ENCODE data around the gene BLACAT1. TPM values are rescaled to one million over a fixed set of nuclear protein-coding genes. Genes with fewer than 3 reads are reported as not detected.

The BLACAT1 gene
- total and polyA plus RNA-seq, 2 of the 13 experiments (the other 11 are each of a cell fraction or from before 2014, with no cell fraction given): 1.2 to 2.8 TPM

GRCh38 chr1:205484985-205485967, 29.4 kb upstream of the BLACAT1 start (continued):
- TF ChIP-seq RBM22 (optimal IDR thresholded peaks at IDR 0.05; ENCODE audit: low read length) (no peak), PAXIP1 (CRISPR knock-in tag; conservative IDR thresholded peaks at IDR 0.05) (peak; percentile 84), KLF9 (CRISPR knock-in tag; IDR thresholded peaks at IDR 0.05; ENCODE audit: low read depth) (0 out of 2 replicates have a peak, but pooled peaks have one; percentile 46), NFATC3 (CRISPR knock-in tag; IDR thresholded peaks at IDR 0.05) (no peak), ZNF263 (CRISPR knock-in tag; IDR thresholded peaks at IDR 0.05) (no peak), ZNF569 (CRISPR knock-in tag; IDR thresholded peaks at IDR 0.05; ENCODE audit: borderline replicate concordance) (no peak), TCF7L2 (IDR thresholded peaks at IDR 0.05; ENCODE audit: low read depth, low read length) (no peak), ARNT2 (CRISPR knock-in tag; IDR thresholded peaks at IDR 0.05; ENCODE audit: low read depth) (0 out of 2 replicates have a peak, but pooled peaks have one; percentile 59), ZFP90 (CRISPR knock-in tag; IDR thresholded peaks at IDR 0.05; ENCODE audit: borderline replicate concordance) (no peak), PHF21A (CRISPR knock-in tag; IDR thresholded peaks at IDR 0.05) (peak; percentile 78), ZFP37 (CRISPR knock-in tag; IDR thresholded peaks at IDR 0.05; ENCODE audit: borderline replicate concordance) (no peak), ZNF543 (CRISPR knock-in tag; IDR thresholded peaks at IDR 0.05) (no peak), FOXP4 (CRISPR knock-in tag; IDR thresholded peaks at IDR 0.05) (peak; percentile 91), ZNF629 (CRISPR knock-in tag; conservative IDR thresholded peaks at IDR 0.05) (no peak; the same call in 1 of the 2 replicates), POLR2AphosphoS2 (IDR thresholded peaks at IDR 0.05; ENCODE audit: low read depth, low read length) (no peak), PHB2 (IDR thresholded peaks at IDR 0.05; ENCODE audit: partially characterized antibody) (no peak), ZNF275 (CRISPR knock-in tag; IDR thresholded peaks at IDR 0.05; ENCODE audit: borderline replicate concordance) (no peak), MAFG (CRISPR knock-in tag; IDR thresholded peaks at IDR 0.05) (no peak), ZNF343 (CRISPR knock-in tag; IDR thresholded peaks at IDR 0.05) (peak; percentile 50; the same call in 1 of the 2 replicates), ZNF121 (CRISPR knock-in tag; IDR thresholded peaks at IDR 0.05) (peak; percentile 73), GZF1 (CRISPR knock-in tag; IDR thresholded peaks at IDR 0.05) (no peak), NFYB (CRISPR knock-in tag; IDR thresholded peaks at IDR 0.05) (no peak), ZSCAN21 (CRISPR knock-in tag; IDR thresholded peaks at IDR 0.05; ENCODE audit: borderline replicate concordance) (peak; percentile 45; the same call in 1 of the 2 replicates), ZNF850 (CRISPR knock-in tag; conservative IDR thresholded peaks at IDR 0.05) (no peak)

Data from HepG2 (cell line).